B cell (primary cell): ENCODE data around the gene SEMA7A. TPM values are rescaled to one million over a fixed set of nuclear protein-coding genes. Genes with fewer than 3 reads are reported as not detected.

Experiments used
- ATAC-seq: fragments of 200-7000 bp; cut with Tn5 transposase; one replicate; pipeline ENCODE4 v1.10.0; 2021; ENCODE audit warnings: low read depth, mild to moderate bottlenecking, moderate number of reproducible peaks, moderate library complexity
- CTCF ChIA-PET: fragments of 350-600 bp; sonication (Branson Sonifier 250); formaldehyde crosslinking; loops from one replicate; lab custom pipeline; 2021; ENCODE audit warnings: antibody characterized with exemption, inconsistent platforms; lab: Charles Lee
- POLR2A ChIA-PET: fragments of 350-600 bp; sonication (Branson Sonifier 250); formaldehyde crosslinking; loops from one replicate; lab custom pipeline; 2021; ENCODE audit warnings: antibody characterized with exemption; lab: Charles Lee
- DNase-seq: peaks from one replicate; pipeline ENCODE4 v3.0.0; 2013
- H2AFZ ChIP-seq: 2 replicates; pipeline ENCODE4 v1.6.1; 2012; ENCODE audit warnings: mild to moderate bottlenecking, low read depth, low read length; ENCODE audit not compliant: insufficient read depth, poor library complexity, severe bottlenecking
- H3K27ac ChIP-seq, 2 donors: 1 replicate in 1 of 2; 2 replicates in 1 of 2; pipeline ENCODE4 v1.5.1; 2012 to 2013; ENCODE audit warnings: low read length in 2 of 2, mild to moderate bottlenecking in 2 of 2, moderate library complexity in 1 of 2
- H3K27me3 ChIP-seq, 4 experiments: fragments of 200-600 bp in 1 of 4; sonication (generic) in 1 of 4; replicated peaks in 1 of 4; 1 replicate in 2 of 4; 2 replicates in 2 of 4; pipeline versions ENCODE4 v1.6.1 to v1.7.0; 2013 to 2016; ENCODE audit warnings: low read length in 3 of 4, mild to moderate bottlenecking in 2 of 4, mixed read lengths in 1 of 4, moderate library complexity in 1 of 4; ENCODE audit not compliant: insufficient read depth in 4 of 4, control insufficient read depth in 3 of 4; ENCODE audit errors: control extremely low read depth in 1 of 4
- H3K36me3 ChIP-seq, 2 experiments: replicated peaks in 1 of 2; 1 replicate in 1 of 2; 2 replicates in 1 of 2; pipeline versions ENCODE4 v1.6.1 to v1.7.1; 2013; ENCODE audit warnings: low read length in 1 of 2; ENCODE audit not compliant: insufficient read depth in 2 of 2, control insufficient read depth in 1 of 2; ENCODE audit errors: control extremely low read depth in 1 of 2, extremely low read depth in 1 of 2
- H3K4me1 ChIP-seq, 2 donors: fragments of 200-600 bp in 1 of 2; sonication (generic) in 1 of 2; 1 replicate in 1 of 2; 2 replicates in 1 of 2; pipeline versions ENCODE4 v1.5.1 to v1.6.1; 2013 to 2017; ENCODE audit warnings: low read length in 2 of 2; ENCODE audit not compliant: control insufficient read depth in 2 of 2, insufficient read depth in 2 of 2
- H3K4me2 ChIP-seq: replicated peaks from 2 replicates; pipeline ENCODE3; 2012; ENCODE audit warnings: mild to moderate bottlenecking, low read depth, low read length; ENCODE audit not compliant: poor library complexity, severe bottlenecking
- H3K4me3 ChIP-seq, 5 experiments: fragments of 200-600 bp in 1 of 5; sonication (generic) in 1 of 5; 1 replicate in 3 of 5; 2 replicates in 2 of 5; pipeline versions ENCODE4 v1.5.1 to v1.7.0; 2011 to 2016; ENCODE audit warnings: low read length in 4 of 5, mild to moderate bottlenecking in 4 of 5, low read depth in 2 of 5, control low read depth in 1 of 5, moderate library complexity in 1 of 5; ENCODE audit not compliant: insufficient read depth in 1 of 5; ENCODE audit errors: control extremely low read depth in 1 of 5, extremely low read depth in 1 of 5
- H3K79me2 ChIP-seq: fragments of 200-600 bp; sonication (generic); one replicate; pipeline ENCODE4 v1.6.0; 2016; ENCODE audit warnings: low read length; ENCODE audit not compliant: control insufficient read depth, insufficient read depth
- H3K9ac ChIP-seq: fragments of 200-600 bp; sonication (generic); 2 replicates; pipeline ENCODE4 v1.6.1; 2017; ENCODE audit warnings: mild to moderate bottlenecking, low read length, moderate library complexity
- H3K9me3 ChIP-seq, 3 donors: one replicate each; pipeline versions ENCODE4 v1.6.1 to v1.7.1; 2013; ENCODE audit warnings: low read length in 2 of 3; ENCODE audit not compliant: control insufficient read depth in 2 of 3, insufficient read depth in 1 of 3; ENCODE audit errors: control extremely low read depth in 1 of 3
- H4K20me1 ChIP-seq: 2 replicates; pipeline ENCODE4 v1.6.0; 2012; ENCODE audit warnings: mild to moderate bottlenecking, low read length; ENCODE audit not compliant: insufficient read depth, control insufficient read depth, poor library complexity, severe bottlenecking
- H3K27ac Mint-ChIP-seq: one replicate; pipeline ENCODE4 v1.8.0; 2021; ENCODE audit warnings: mixed read lengths
- H3K27me3 Mint-ChIP-seq: one replicate; pipeline ENCODE4 v1.8.0; 2021; ENCODE audit warnings: mixed read lengths
- H3K4me1 Mint-ChIP-seq: one replicate; pipeline ENCODE4 v1.8.0; 2021; ENCODE audit warnings: mixed read lengths
- H3K4me3 Mint-ChIP-seq: one replicate; pipeline ENCODE4 v1.8.0; 2021; ENCODE audit warnings: mixed read lengths
- H3K9me3 Mint-ChIP-seq: one replicate; pipeline ENCODE4 v1.8.0; 2022; ENCODE audit warnings: mixed read lengths; ENCODE audit not compliant: insufficient read depth
- EZH2 ChIP-seq: IDR thresholded peaks from 2 replicates; pipeline ENCODE4 v1.6.1; 2012; ENCODE audit warnings: borderline replicate concordance, low read depth, mild to moderate bottlenecking, moderate library complexity, low read length; ENCODE audit not compliant: insufficient read depth, poor library complexity, severe bottlenecking
- WGBS: methylation state at CpG from one replicate; pipeline ENCODE4 v1.1.5; 2013; ENCODE audit warnings: missing lambda C conversion rate; ENCODE audit not compliant: insufficient coverage; 5-methylcytosine and 5-hydroxymethylcytosine counted together
- intact Hi-C: fragments of 100-400 bp; cut with micrococcal nuclease; formaldehyde crosslinking; loops from one replicate; pipeline ENCODE4 v1.10.0; 2022
- polyA plus RNA-seq: library from polyadenylated mRNA; depleted of rRNA; stranded (reverse); fragments of >200 nt; gene quantifications from 2 replicates; pipeline ENCODE4 v1.2.3, GENCODE V29; 2012
- total RNA-seq, 2 donors: library from RNA; stranded (reverse); fragments of 120-200 nt in 1 of 2; gene quantifications; 1 replicate in 1 of 2; 2 replicates in 1 of 2; pipeline versions ENCODE4 v1.2.3 to v1.2.4, GENCODE V29; 2013 to 2022
- TF ChIP-seq, protein P1 (sequence below): fragments of 200-600 bp; IDR thresholded peaks from one replicate; pipeline ENCODE4 v1.8.0; 2022; ENCODE audit warnings: antibody characterized with exemption, mild to moderate bottlenecking

Gene SEMA7A
- total and polyA plus RNA-seq, 2 donors (not counting 1 experiment from before 2014, with no cell fraction given) = 42.0 to 44.2 TPM

DNA sequence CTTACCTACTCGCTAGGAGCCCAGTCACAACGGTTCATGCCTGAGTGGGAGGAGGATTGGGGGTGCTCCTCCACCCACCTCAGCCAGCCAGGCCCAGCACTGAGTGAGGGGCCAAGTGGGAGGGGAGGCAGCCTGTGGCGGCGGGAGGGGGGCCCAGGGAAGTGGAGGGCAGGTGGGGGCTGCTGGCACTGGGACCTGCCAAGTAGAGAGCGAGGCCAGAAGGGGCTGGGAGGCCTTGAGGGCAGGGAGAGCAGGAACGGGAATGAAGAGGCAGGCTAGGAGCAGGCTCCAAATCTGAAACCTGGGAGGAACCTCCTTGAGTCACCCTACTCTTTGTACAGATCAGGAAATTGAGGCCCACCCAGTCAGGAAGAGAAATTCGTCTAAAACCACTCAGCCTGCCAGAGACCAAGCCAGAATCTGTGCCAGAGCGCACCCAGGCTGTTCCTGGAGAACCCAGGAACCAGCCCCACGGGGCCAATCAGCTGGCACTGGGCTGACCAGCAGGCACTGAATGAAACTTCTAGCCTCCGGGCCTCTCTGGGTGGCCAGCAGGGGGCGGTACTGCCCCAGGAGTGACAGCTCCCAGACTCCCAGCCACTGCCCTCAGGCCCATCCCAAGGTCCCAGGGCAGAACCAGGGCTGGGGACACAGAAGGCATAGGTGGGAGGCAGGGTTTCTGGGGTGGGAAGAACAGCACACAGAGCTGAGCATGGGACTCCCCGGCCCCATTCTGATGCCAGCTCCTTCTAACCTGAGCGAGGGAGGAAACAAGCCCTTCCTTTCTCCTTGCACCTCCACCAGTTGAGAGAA, 51.5 kb downstream of the SEMA7A start:
- H3K9me3 ChIP-seq = no peaks in the 10 kb centered on the region
- no peaks in the 10 kb centered on the region for H3K36me3 ChIP-seq
- TF ChIP-seq, protein P1, sequence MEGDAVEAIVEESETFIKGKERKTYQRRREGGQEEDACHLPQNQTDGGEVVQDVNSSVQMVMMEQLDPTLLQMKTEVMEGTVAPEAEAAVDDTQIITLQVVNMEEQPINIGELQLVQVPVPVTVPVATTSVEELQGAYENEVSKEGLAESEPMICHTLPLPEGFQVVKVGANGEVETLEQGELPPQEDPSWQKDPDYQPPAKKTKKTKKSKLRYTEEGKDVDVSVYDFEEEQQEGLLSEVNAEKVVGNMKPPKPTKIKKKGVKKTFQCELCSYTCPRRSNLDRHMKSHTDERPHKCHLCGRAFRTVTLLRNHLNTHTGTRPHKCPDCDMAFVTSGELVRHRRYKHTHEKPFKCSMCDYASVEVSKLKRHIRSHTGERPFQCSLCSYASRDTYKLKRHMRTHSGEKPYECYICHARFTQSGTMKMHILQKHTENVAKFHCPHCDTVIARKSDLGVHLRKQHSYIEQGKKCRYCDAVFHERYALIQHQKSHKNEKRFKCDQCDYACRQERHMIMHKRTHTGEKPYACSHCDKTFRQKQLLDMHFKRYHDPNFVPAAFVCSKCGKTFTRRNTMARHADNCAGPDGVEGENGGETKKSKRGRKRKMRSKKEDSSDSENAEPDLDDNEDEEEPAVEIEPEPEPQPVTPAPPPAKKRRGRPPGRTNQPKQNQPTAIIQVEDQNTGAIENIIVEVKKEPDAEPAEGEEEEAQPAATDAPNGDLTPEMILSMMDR = peak; percentile 95
- no peak for TF ChIP-seq EZH2
- Mint-ChIP-seq H3K27me3 (no peaks in the 10 kb centered on the region), H3K4me1 (peaks cover 59% of the 10 kb centered on the region), H3K27ac (peak overlapping the region; percentile 98), H3K4me3 (no peak overlapping the region), H3K9me3 (no peaks in the 10 kb centered on the region)
- H3K79me2 ChIP-seq = peaks cover 12% of the 10 kb centered on the region
- no peaks in the 10 kb centered on the region for H4K20me1 ChIP-seq
- H3K4me3 ChIP-seq = no peak overlapping the region
- no peak overlapping the region for H3K9ac ChIP-seq
- H3K27ac ChIP-seq = peak overlapping the region in 1 of 2 donors; percentile 97
- ATAC-seq (no peak), DNase-seq (peak; percentile 84)
- ChIA-PET POLR2A (interaction anchor here (0.6 to 4.2 kb wide), 7 partner anchors 20 to 490 kb away, joined by 3 to 35 read pairs (median 4); partner anchors contain the start of genes SEMA7A and UBL7), CTCF (interaction anchor here (0.6 to 23.1 kb wide), 32 partner anchors 9 to 401 kb away, joined by 3 to 855 read pairs (median 5); partner anchors contain the start of genes ARID3B, CLK3, SEMA7A and UBL7)
- no peaks in the 10 kb centered on the region for H3K27me3 ChIP-seq
- peak overlapping the region; percentile 76 for H3K4me2 ChIP-seq
- 38% methylated on average over 11 of the region's 13 CpGs for WGBS
- peaks cover 53 to 58% of the 10 kb centered on the region in 2 donors for H3K4me1 ChIP-seq
- H2AFZ ChIP-seq = no peak overlapping the region
- intact Hi-C loops = loop anchor here (1.0 to 5.0 kb wide), 4 partner anchors 8 to 390 kb away; partner anchors contain the start of genes PML, STOML1 and UBL7
